HT1080 (cell line): ENCODE measurements around the gene ZNF385C. TPM values are rescaled to one million over a fixed set of nuclear protein-coding genes. Genes with fewer than 3 reads are reported as not detected.

Experiments used
- DNase-seq: peaks from one replicate; pipeline ENCODE4 v3.0.0-alpha.2; 2015; ENCODE audit warnings: low read depth
- total RNA-seq: library from RNA; depleted of rRNA; stranded (reverse); fragments of >200 nt; shearing (Covaris generic); gene quantifications from 2 replicates; pipeline ENCODE4 v1.2.3, GENCODE V29; 2014; rRNA removed

Gene ZNF385C
- total RNA-seq, 1 experiment from 2014 or later: not detected

DNA sequence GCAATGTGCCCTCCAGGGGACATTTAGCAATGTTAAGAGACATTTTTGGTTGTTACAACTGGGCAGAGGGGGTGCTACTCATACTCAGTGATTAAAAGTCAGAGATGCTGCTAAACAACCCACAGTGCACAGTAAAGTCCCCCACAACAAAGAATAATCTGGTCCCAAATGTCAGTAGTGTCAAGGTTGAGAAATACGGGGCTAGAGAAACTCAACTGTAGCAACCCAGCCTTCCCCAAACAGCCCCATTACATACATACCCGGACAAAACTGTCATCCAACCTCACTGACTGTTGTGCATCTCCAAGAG is 101.5 kb downstream of the ZNF385C start:
- no peak for DNase-seq

DNA sequence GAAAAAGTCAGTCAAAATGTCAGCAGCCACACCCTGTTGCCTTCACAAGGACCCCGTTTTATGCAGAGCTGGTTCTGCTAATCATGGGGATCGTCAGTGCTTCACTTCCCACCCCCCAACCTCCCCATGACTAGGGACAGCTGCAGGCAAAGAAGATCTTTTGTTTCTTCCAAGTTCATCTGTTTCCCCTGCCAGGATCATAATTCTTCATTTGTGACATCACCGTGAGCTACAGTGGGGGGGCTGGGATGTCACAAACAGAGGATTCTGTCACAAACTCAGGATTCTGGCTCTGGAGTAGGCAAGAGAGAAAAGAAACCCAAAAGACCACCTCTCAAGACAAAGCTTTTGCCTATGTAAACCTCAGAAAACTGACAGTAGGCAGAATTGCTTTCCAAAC is 105.7 kb downstream of the ZNF385C start:
- no peak for DNase-seq

DNA sequence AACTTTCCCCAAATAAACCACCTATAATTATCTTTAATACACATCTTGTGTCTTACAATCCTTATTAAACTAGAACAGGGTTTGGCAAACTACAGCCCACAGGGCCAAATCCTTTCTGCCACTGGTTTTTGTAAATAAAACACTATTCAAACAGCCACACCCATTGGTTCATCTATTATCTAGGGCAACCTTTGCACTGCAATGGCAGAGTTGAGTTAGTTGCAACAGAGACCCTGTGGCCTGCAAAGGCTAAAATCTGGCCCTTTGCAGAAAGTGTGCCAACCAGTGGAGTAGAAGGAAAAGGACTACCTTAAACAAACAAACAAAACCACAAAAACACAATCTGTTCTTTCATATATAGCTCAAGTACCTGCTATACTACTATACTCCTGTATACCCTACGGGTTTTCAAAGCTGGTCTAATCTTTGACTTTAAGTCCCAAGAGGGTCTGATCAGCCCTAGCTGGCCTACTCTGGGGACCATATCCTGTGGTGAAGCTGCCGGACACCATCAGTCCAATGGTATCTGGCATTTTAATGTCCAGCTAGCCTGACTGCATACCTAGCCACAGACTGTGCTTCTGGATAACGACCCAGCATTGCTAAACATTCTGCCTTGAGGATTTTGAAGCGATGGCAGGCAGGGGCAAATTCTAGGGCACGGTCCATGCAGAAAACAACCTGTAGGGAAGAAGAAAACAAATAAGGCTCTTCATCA is 108.4 kb downstream of the ZNF385C start:
- no peak for DNase-seq

DNA sequence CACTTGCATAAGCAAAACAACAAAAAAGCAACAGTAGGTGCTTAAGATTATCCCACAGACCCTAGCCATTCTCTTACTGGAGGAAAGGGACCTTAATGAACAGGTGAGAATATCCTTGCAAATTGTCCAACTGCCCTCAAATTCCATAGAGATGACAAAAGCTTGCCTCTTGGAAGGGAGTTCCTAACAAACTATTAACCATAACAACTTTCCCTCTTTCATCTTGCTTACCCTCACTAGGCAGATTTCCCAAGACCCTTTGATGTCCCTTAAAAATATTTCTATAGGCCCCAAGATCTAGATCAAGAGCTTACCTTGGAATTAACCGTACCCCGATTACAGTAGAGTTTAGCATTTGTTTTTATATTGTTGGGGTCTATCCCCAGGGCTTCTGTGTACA is 109.9 kb downstream of the ZNF385C start:
- DNase-seq: no peak

DNA sequence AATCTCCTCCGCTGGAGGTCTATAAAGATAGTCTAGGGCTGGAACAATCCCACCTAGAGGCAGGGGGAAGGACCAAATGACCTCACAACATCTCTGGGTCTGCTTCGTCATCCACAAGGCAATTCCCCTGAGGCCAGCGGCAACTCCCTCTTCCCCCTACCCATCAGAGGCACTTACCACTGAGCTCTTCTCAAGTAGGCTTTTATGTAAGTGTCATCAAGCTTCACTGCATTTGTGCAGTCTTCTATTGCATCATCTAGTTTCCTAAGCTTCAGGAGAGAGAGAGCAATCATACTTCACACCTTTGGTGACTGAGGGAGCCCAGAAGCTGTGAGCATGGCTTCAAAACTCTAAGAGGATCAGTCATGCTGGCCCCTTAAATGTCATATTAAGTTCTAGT is 110.6 kb downstream of the ZNF385C start:
- DNase-seq: no peak

DNA sequence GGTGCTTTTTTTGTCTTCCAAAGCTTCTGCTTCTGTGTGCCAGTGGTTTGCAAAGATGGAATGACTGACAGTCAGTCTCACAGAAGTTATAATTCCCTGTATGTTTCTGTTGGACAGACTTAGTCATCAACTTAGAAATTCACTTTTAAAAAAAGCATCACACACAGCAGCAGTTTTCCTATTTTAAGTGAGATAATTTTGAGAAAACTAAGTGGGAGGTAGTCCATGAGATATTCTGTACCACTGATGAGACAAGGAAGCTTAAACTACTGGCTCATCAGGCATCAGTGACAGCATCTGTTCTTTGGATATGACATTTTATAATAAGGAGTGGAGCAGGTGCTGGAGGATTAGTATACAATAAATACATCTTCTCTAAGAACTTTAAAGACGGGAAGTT is 111.6 kb downstream of the ZNF385C start:
- DNase-seq: no peak

DNA sequence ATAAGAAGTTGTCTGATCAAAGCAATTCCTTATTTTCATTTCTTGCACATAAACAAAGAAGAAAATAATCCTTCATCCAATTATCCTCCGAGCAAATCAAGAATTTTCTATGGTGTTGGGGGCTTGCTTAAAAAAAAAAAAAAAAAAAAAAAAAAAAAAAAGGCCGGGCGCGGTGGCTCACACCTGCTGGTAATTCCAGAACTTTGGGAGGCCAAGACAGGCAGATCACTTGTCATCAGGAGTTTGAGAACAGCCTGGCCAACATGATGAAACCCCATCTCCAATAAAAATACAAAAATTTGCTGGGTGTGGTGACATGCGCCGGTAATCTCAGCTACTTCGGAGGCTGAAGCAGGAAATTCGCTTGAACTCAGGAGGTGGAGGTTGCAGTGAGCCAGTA is 112.4 kb downstream of the ZNF385C start:
- DNase-seq: no peak

DNA sequence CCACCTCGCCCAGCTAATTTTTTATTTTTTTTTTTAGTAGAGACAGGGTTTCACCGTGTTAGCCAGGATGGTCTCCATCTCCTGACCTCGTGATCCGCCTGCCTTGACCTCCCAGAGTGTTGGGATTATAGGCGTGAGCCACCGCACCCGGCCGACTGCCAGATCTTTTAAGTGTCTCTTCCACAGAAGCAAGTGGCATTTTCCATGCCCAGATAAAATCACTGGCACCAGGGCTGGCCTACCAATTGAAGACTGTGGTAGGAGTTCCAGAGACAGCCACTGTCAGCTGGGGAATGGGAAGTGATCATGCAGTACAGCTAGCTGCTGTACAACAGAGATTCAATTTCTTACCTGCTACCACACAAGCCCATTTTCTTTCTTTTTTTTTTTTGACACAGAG is 113.8 kb downstream of the ZNF385C start:
- no peak for DNase-seq

DNA sequence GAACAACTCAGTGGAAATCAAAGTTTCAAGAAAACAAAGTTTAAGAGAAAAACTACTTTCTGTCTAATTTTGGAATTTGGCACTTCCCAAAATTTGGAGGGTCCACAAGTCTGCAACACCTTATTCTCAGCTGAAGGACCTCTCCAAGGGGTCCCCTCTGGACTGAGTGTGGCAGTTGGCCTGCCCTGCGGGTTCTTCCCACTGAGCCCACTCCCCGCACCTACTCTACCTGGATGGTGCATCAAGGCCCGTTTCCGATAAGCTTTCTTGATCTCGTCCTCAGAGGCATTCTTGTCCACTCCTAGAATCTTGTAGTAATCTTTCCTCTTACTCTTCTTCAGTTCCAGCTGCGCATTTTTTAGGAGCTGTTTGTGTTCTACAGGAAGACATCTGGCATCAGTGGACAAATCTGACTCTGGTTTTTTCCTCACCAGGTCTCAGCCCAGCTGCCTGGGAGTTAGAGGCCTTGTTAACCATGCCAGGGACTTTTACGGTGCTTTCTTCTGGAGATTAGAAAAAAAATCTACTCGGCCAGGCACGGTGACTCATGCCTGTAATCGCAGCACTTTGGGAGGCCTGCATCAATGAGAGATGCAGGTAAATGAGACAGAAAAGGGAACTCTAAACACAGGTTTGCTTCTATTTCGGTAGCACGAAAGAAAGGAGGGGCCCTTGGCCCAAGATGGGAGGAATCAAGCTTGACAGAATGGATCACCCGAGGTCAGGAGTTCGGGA is 116.1 kb downstream of the ZNF385C start:
- DNase-seq: no peak

DNA sequence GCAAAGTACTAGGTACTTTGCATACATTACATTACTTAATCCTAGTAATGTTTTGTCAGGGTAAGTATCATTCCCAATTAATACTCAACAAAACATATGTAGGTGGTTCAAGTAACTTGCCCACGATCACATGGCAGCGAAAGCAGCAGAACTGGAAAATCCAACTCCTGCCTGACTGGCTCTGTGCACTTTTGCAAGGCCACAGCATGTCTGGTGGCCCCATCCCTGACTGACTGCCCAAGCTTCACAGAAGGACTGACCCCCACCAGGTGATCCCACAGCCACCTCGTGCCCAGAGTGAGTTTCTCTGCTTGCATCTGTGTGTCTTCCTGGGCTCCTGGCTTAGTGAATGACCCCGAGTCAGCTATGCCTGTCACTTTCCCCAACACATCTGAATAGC is 120.3 kb downstream of the ZNF385C start:
- no peak for DNase-seq

DNA sequence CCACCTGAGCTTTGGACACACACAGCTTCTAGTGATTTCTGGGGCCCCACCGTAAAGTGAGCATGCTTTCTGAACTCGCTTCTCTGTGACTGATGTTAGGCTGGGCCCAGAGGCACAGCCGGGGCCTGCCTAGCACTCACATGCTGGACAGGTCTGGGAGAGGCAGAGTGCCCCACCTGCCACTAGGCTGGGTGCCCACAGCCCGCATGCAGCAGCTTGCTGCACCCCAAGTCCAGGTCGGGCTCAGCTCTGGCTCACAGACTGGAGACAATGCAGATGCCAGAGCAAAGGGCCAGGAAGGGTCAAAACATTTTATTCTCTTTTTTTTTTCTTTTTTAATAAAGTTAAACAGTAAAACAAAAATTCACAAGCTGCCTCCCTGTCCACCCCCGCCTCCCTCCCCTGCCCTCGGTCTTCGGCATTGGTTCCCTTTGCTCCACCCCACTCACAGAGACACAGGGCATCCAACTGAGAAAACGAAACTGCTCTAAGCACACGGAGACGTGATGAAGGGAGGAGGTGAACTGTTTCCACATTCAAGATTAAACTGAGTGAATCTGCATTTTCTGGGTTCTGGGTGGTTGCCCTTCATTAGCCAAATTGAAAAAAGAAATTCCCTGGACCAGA is 122.0 kb downstream of the ZNF385C start:
- DNase-seq: no peak

Other genes starting within 250 kb of the ZNF385C start
- gene KLHL11, start 233.1 kb downstream of the ZNF385C start, total RNA-seq: 25.1 and 26.3 TPM in 2 replicates
- gene ACLY, start 179.5 kb downstream of the ZNF385C start, total RNA-seq: 205 and 226 TPM in 2 replicates
- 0.10 TPM in 1 of 2 replicates, not detected in the other for gene ODAD4, start 167.9 kb downstream of the ZNF385C start, total RNA-seq
- gene CNP, start 131.7 kb downstream of the ZNF385C start, total RNA-seq: 41.7 and 66.7 TPM in 2 replicates
- 133 and 150 TPM in 2 replicates for gene DNAJC7, start 81.0 kb downstream of the ZNF385C start, total RNA-seq
- gene NKIRAS2, start 78.4 kb downstream of the ZNF385C start, total RNA-seq: 47.5 and 53.2 TPM in 2 replicates
- 0.23 TPM in 2 replicates for gene C17orf113, start 47.9 kb downstream of the ZNF385C start, total RNA-seq
- 4.9 and 5.7 TPM in 2 replicates for gene DHX58, start 14.2 kb upstream of the ZNF385C start, total RNA-seq
- 19.6 and 28.0 TPM in 2 replicates for gene KAT2A, start 22.9 kb upstream of the ZNF385C start, total RNA-seq
- 0.23 TPM in 1 of 2 replicates, not detected in the other for gene HSPB9, start 24.3 kb upstream of the ZNF385C start, total RNA-seq
- 137 and 277 TPM in 2 replicates for gene RAB5C, start 56.5 kb upstream of the ZNF385C start, total RNA-seq
- not detected in 2 replicates for gene KCNH4, start 82.7 kb upstream of the ZNF385C start, total RNA-seq
- not detected in 2 replicates for gene HCRT, start 87.0 kb upstream of the ZNF385C start, total RNA-seq
- 11.6 and 13.3 TPM in 2 replicates for gene GHDC, start 96.0 kb upstream of the ZNF385C start, total RNA-seq
- gene STAT5B, start 177.9 kb upstream of the ZNF385C start, total RNA-seq: 18.1 and 21.8 TPM in 2 replicates
- gene STAT5A, start 190.0 kb upstream of the ZNF385C start, total RNA-seq: 1.1 and 1.7 TPM in 2 replicates